ENCODE results near the gene FAU.
"Not testable (repeated sequence)": the region's sequence is repeated elsewhere in the genome, so short reads cannot be mapped to it uniquely, and the experiment has no call there.

Gene FAU

GRCh38 chr11:65150509-65151299, 28.8 kb upstream of the FAU start:
- H3K4me3 Mint-ChIP-seq: no peak overlapping the region
- H3K27ac Mint-ChIP-seq: no peak overlapping the region
- H3K9me3 Mint-ChIP-seq (ENCODE audit: low read depth): no peaks in the 10 kb centered on the region
- H3K27me3 Mint-ChIP-seq: peaks cover 6% of the 10 kb centered on the region
- no peaks in the 10 kb centered on the region for H3K36me3 Mint-ChIP-seq
- peaks cover 1% of the 10 kb centered on the region for H3K4me1 Mint-ChIP-seq (ENCODE audit: low read depth)

DNA sequence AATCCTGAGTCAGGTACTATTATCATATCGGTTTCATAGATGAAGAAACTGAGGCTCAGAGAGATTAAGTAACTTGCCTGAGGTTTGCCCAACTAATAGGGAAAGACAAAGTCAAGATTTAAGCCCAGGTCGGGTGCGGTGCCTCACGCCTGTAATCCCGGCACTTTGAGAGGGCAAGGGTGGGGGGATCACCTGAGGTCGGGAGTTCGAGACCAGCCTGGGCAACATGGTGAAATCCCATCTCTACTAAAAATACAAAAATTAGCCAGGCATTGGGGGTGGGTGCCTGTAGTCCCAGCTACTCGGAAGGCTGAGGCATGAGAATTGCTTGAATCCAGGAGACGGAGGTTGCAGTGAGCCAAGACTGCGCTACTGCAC, 28.2 kb upstream of the FAU start:
- not testable (repeated sequence) for H3K4me3 Mint-ChIP-seq; H3K9me3 Mint-ChIP-seq (ENCODE audit: low read depth); H3K27ac Mint-ChIP-seq; H3K36me3 Mint-ChIP-seq; H3K4me1 Mint-ChIP-seq (ENCODE audit: low read depth); H3K27me3 Mint-ChIP-seq

DNA sequence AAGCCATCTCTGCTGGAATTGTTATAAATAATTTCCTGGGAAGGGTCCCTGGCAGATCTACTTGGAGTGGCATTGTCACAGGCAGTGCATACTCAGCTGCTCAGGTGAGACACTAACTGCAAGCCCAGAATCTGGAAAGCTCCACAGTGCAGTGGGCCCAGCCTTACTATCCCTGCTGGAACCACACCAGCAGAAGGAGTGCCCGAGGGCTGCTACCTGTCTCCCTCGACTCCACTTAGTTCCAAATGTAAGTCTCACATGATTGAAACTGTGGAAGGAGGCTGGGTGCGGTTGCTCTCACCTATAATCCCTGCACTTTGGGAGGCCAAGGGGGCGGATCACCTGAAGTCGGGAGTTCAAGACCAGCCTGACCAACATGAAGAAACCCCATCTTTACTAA, 26.7 kb upstream of the FAU start:
- H3K4me3 Mint-ChIP-seq: no peak overlapping the region
- no peaks in the 10 kb centered on the region for H3K9me3 Mint-ChIP-seq (ENCODE audit: low read depth)
- peaks cover 1% of the 10 kb centered on the region for H3K4me1 Mint-ChIP-seq (ENCODE audit: low read depth)
- H3K27ac Mint-ChIP-seq: no peak overlapping the region
- H3K36me3 Mint-ChIP-seq: no peaks in the 10 kb centered on the region
- H3K27me3 Mint-ChIP-seq: peaks cover 6% of the 10 kb centered on the region

DNA sequence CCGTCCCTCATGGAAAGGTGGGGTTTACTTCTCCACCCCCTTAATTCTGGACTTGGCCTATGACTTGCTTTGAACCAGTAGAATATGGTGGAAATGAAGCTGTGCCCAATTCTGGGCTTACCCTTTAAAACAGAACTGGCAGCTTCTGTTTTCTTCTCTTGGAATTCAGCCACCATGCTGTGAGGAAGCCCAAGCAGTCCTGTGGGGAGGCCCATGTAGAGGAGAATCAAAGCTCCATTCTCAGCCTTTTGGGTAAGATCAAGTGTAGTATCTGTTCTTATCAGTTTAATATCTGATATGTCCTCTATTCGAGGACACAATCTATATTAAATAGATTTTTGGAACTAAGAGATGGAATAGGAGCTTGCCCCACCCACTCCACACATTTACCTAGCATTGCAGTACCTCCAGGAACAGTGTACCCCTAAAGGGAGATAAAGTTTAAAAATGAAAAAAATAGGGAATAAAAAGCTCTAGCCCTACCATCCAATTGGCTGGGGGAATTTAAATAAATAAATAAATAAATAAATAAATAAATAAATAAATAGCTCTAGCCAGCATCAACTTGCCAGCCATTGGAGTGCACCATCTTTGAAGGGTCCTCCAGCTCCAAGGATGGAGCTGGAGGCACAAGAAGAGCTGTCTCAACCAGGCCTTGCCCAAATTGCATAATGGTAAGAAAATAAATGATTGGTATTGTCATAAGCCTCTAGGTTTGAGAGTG, 25.6 kb upstream of the FAU start:
- H3K27me3 Mint-ChIP-seq: peaks cover 2% of the 10 kb centered on the region
- H3K4me3 Mint-ChIP-seq: no peak overlapping the region
- no peaks in the 10 kb centered on the region for H3K36me3 Mint-ChIP-seq
- peaks cover 1% of the 10 kb centered on the region for H3K4me1 Mint-ChIP-seq (ENCODE audit: low read depth)
- H3K27ac Mint-ChIP-seq: no peak overlapping the region
- no peaks in the 10 kb centered on the region for H3K9me3 Mint-ChIP-seq (ENCODE audit: low read depth)

- Mint-ChIP-seq H3K4me1 (ENCODE audit: low read depth) (peaks cover 3% of the 10 kb centered on the region), H3K9me3 (ENCODE audit: low read depth) (no peaks in the 10 kb centered on the region), H3K36me3 (no peaks in the 10 kb centered on the region), H3K4me3 (no peak overlapping the region), H3K27me3 (no peaks in the 10 kb centered on the region), H3K27ac (no peak overlapping the region)
Measured at GRCh38 chr11:65141896-65142494, 20.1 kb upstream of the FAU start.

DNA sequence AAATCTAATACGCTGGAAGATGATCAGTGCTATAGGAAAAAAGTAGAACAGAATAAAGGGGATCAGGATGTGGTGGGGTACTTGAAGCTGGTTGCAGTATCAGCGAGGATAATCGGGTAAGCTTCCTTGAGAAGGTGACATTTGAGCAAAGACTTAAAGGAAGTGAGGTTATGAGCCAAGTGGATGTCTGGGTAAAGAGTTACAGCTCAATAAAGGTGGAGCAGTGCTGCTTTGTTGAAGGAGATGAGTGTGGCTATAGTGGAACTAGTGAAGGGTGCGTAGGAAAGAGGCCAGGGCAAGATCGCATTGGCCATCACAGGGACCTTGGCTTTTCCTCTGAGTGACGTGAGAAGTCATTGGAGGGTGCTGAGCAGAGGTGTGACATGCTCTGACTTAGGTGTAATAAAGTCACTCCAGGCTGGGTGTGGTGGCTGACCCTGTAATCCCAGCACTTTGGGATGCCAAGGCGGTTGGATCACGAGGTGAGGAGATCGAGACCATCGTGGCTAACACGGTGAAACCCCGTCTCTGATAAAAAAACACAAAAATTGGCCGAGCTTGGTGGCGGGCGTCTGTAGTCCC, 14.7 kb upstream of the FAU start:
- Mint-ChIP-seq H3K27ac (peak overlapping the region; percentile 96), H3K4me3 (peak overlapping the region; percentile 99), H3K27me3 (no peaks in the 10 kb centered on the region), H3K36me3 (no peaks in the 10 kb centered on the region), H3K9me3 (ENCODE audit: low read depth) (no peaks in the 10 kb centered on the region), H3K4me1 (ENCODE audit: low read depth) (peaks cover 35% of the 10 kb centered on the region)

DNA sequence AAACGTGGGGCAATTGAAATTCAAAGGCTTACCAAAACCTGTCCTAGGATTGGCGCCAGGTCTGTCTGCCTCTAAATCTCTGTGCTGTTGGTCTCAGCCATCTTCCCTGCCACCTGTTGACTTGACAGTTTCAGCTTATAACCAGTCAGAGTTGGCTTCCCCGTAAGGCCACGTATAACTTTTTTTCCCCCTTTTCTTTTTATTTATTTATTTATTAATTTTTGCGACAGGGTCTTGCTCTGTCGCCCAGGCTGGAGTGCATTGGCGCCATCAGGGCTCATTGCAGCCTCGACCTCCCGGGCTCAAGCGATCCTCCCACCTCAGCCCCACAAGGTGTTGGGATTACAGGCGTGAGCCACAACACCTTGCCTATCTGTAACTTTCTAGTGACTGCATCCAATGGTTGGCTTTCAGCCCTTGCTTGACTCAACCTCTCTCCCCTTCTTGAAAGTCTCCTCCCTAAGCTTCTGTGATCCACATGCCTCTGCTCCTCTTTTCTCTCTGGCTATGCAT, 13.8 kb upstream of the FAU start:
- H3K9me3 Mint-ChIP-seq (ENCODE audit: low read depth): no peaks in the 10 kb centered on the region
- peaks cover 38% of the 10 kb centered on the region for H3K4me1 Mint-ChIP-seq (ENCODE audit: low read depth)

GRCh38 chr11:65134952-65135632, 13.2 kb upstream of the FAU start:
- H3K27me3 Mint-ChIP-seq: no peaks in the 10 kb centered on the region
- no peaks in the 10 kb centered on the region for H3K36me3 Mint-ChIP-seq
- H3K4me3 Mint-ChIP-seq: peak overlapping the region; percentile 99
- H3K27ac Mint-ChIP-seq: peak overlapping the region; percentile 100
- no peaks in the 10 kb centered on the region for H3K9me3 Mint-ChIP-seq (ENCODE audit: low read depth)
- peaks cover 38% of the 10 kb centered on the region for H3K4me1 Mint-ChIP-seq (ENCODE audit: low read depth)

More for the DNA sequence above, 13.8 kb upstream of the FAU start:
- Mint-ChIP-seq H3K4me3 (peak overlapping the region; percentile 99), H3K27me3 (no peaks in the 10 kb centered on the region), H3K36me3 (no peaks in the 10 kb centered on the region), H3K27ac (peak overlapping the region; percentile 100)

- Mint-ChIP-seq H3K27me3 (no peaks in the 10 kb centered on the region), H3K4me1 (ENCODE audit: low read depth) (peaks cover 38% of the 10 kb centered on the region), H3K9me3 (ENCODE audit: low read depth) (no peaks in the 10 kb centered on the region), H3K27ac (peak within 1 kb of the TSS; percentile 100), H3K4me3 (peak within 1 kb of the TSS; percentile 99), H3K36me3 (no peaks in the 10 kb centered on the region)
Measured at GRCh38 chr11:65134240-65134951, 12.5 kb upstream of the FAU start, which contains the start of gene SYVN1. TSS of gene SYVN1 (minus strand) at chr11:65134519. CDS start at chr11:65133601, 918 bp downstream.

DNA sequence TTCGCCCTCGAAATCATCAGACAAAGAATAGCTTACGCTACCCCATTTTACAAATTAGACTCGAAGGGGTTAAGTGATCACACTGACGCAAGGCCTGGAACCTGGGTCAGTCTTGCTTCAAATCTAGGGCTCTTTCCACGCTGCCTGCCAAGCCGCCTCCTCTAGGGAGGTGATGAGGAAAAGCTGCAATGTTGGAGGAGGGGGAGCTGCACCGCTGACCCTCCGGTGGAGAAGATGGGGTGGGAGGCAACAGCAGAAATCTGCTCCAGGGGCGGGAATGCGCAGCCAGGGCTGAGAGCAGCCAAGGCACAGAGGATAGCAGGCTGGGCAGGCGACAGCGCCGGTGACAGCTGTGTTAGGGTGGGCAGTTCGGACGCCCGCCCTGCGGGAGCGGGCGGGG, 11.8 kb upstream of the FAU start:
- Mint-ChIP-seq H3K9me3 (ENCODE audit: low read depth) (no peaks in the 10 kb centered on the region), H3K36me3 (no peaks in the 10 kb centered on the region), H3K4me1 (ENCODE audit: low read depth) (peaks cover 38% of the 10 kb centered on the region), H3K27me3 (no peaks in the 10 kb centered on the region), H3K27ac (peak overlapping the region; percentile 97), H3K4me3 (peak overlapping the region; percentile 99)

- H3K27me3 Mint-ChIP-seq: no peaks in the 10 kb centered on the region
- peak overlapping the region; percentile 97 for H3K27ac Mint-ChIP-seq
- H3K4me1 Mint-ChIP-seq (ENCODE audit: low read depth): peaks cover 38% of the 10 kb centered on the region
- H3K9me3 Mint-ChIP-seq (ENCODE audit: low read depth): no peaks in the 10 kb centered on the region
- H3K36me3 Mint-ChIP-seq: no peaks in the 10 kb centered on the region
- H3K4me3 Mint-ChIP-seq: peak overlapping the region; percentile 99
Measured at GRCh38 chr11:65132988-65133700, 11.2 kb upstream of the FAU start.

GRCh38 chr11:65132238-65132987, 10.5 kb upstream of the FAU start:
- no peaks in the 10 kb centered on the region for H3K27me3 Mint-ChIP-seq
- H3K9me3 Mint-ChIP-seq (ENCODE audit: low read depth): no peaks in the 10 kb centered on the region
- peak overlapping the region; percentile 99 for H3K4me3 Mint-ChIP-seq
- H3K36me3 Mint-ChIP-seq: no peaks in the 10 kb centered on the region
- H3K4me1 Mint-ChIP-seq (ENCODE audit: low read depth): peaks cover 35% of the 10 kb centered on the region
- peak overlapping the region; percentile 80 for H3K27ac Mint-ChIP-seq

GRCh38 chr11:65131895-65132237, 9.9 kb upstream of the FAU start:
- Mint-ChIP-seq H3K27me3 (no peaks in the 10 kb centered on the region), H3K9me3 (ENCODE audit: low read depth) (no peaks in the 10 kb centered on the region), H3K4me1 (ENCODE audit: low read depth) (peaks cover 34% of the 10 kb centered on the region), H3K27ac (peak overlapping the region; percentile 10), H3K4me3 (no peak overlapping the region), H3K36me3 (no peaks in the 10 kb centered on the region)
